HAP-1 (cell line): Measurements from ENCODE around the gene CCDC28A.

Experiments used
- DNase-seq, 2 experiments: peaks; one replicate each; pipeline ENCODE4 v3.0.0-alpha.2; 2016 to 2020; ENCODE audit warnings: low spot score in 2 of 2
- H3K27me3 ChIP-seq: fragments of 250-450 bp; sonication (Bioruptor Pico); 2 replicates; pipeline ENCODE4 v1.5.1; 2020; ENCODE audit warnings: low read depth, mild to moderate bottlenecking, moderate library complexity
- H3K36me3 ChIP-seq: fragments of 250-450 bp; sonication (Bioruptor Pico); replicated peaks from 2 replicates; pipeline ENCODE4 v1.5.1; 2020; ENCODE audit warnings: mild to moderate bottlenecking
- H3K4me1 ChIP-seq: fragments of 250-450 bp; sonication (Bioruptor Pico); 2 replicates; pipeline ENCODE4 v1.5.1; 2020; ENCODE audit warnings: mild to moderate bottlenecking
- H3K4me3 ChIP-seq: fragments of 250-450 bp; sonication (Bioruptor Pico); 2 replicates; pipeline ENCODE4 v1.5.1; 2020; ENCODE audit warnings: mild to moderate bottlenecking, moderate library complexity
- H3K9me3 ChIP-seq: fragments of 250-450 bp; sonication (Bioruptor Pico); 2 replicates; pipeline ENCODE4 v1.5.1; 2020; ENCODE audit warnings: mild to moderate bottlenecking, moderate library complexity
- in situ Hi-C: fragments of 300-500 bp; cut with MboI; formaldehyde crosslinking; loops from 3 replicates; pipeline ENCODE4 v1.14.3; 2020; ENCODE audit warnings: low sequenced_read_pairs, inconsistent platforms, mixed read lengths

Gene CCDC28A

GRCh38 chr6:138803861-138804260 is 30.3 kb downstream of the CCDC28A start:
- Histone ChIP-seq H3K36me3 (no peaks in the 10 kb centered on the region), H3K4me1 (no peaks in the 10 kb centered on the region), H3K9me3 (no peaks in the 10 kb centered on the region), H3K4me3 (no peak overlapping the region), H3K27me3 (no peaks in the 10 kb centered on the region)
- DNase-seq, result no peak
- in situ Hi-C loops, result no loop called here

GRCh38 chr6:138805016-138805765 is 31.6 kb downstream of the CCDC28A start:
- in situ Hi-C loops, result no loop called here
- Histone ChIP-seq H3K9me3 (no peaks in the 10 kb centered on the region), H3K27me3 (no peaks in the 10 kb centered on the region), H3K4me3 (no peak overlapping the region), H3K4me1 (no peaks in the 10 kb centered on the region), H3K36me3 (no peaks in the 10 kb centered on the region)
- DNase-seq, result no peak

DNA sequence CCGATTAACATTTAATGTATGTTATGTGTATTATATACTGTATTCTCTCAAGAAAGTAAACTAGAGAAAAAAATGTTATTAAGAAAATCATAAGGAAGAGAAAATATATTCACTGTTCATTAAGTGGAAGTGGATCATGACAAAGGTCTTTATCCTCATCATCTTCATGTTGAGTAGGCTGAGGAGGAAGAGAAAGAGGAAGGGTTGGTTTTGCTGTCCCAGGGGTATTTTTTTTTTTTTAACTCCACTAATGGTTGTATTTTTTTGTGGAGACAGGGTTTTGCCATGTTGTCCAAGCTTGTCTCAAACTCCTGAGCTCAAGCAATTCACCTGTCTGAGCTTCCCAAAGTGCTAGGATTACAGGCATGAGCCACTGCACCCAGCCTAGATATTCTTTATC is 33.3 kb downstream of the CCDC28A start:
- in situ Hi-C loops, result no loop called here

DNA sequence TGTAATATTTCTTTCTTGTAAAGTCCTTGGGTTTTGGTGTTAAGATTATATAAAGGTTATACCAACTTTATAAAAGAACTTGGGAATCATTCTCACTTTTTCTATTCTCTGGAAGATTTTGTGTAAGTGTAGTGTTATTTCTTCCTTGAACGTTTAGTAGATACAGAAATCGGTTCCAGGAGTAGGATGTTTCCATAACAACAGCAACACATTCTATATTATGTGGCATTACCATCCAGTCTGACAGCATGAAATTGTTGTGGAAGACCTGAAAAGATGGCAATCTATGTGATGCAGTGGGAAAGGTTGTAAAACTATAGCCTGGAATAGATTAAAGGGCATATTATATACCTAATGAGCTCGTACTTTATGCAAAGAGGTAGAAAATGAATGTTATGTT is 36.1 kb downstream of the CCDC28A start:
- no peaks in the 10 kb centered on the region for H3K9me3 ChIP-seq
- in situ Hi-C loops, result loop anchor here (10.0 kb wide), 1 partner anchor 545 kb away; no protein-coding TSS in a partner anchor

More for the DNA sequence above, 33.3 kb downstream of the CCDC28A start:
- Histone ChIP-seq H3K4me3 (no peak overlapping the region), H3K27me3 (no peaks in the 10 kb centered on the region), H3K4me1 (no peaks in the 10 kb centered on the region), H3K9me3 (no peaks in the 10 kb centered on the region), H3K36me3 (no peaks in the 10 kb centered on the region)
- no peak for DNase-seq

GRCh38 chr6:138811866-138812265 is 38.3 kb downstream of the CCDC28A start:
- H3K27me3 ChIP-seq, result no peaks in the 10 kb centered on the region
- DNase-seq, result no peak
- no peaks in the 10 kb centered on the region for H3K4me1 ChIP-seq
- no peaks in the 10 kb centered on the region for H3K36me3 ChIP-seq
- no peak overlapping the region for H3K4me3 ChIP-seq
- no peaks in the 10 kb centered on the region for H3K9me3 ChIP-seq
- in situ Hi-C loops, result loop anchor here (10.0 kb wide), 1 partner anchor 543 kb away; no protein-coding TSS in a partner anchor

More for the DNA sequence above, 36.1 kb downstream of the CCDC28A start:
- no peak for DNase-seq
- no peaks in the 10 kb centered on the region for H3K4me1 ChIP-seq
- H3K36me3 ChIP-seq, result no peaks in the 10 kb centered on the region
- no peak overlapping the region for H3K4me3 ChIP-seq
- H3K27me3 ChIP-seq, result no peaks in the 10 kb centered on the region

DNA sequence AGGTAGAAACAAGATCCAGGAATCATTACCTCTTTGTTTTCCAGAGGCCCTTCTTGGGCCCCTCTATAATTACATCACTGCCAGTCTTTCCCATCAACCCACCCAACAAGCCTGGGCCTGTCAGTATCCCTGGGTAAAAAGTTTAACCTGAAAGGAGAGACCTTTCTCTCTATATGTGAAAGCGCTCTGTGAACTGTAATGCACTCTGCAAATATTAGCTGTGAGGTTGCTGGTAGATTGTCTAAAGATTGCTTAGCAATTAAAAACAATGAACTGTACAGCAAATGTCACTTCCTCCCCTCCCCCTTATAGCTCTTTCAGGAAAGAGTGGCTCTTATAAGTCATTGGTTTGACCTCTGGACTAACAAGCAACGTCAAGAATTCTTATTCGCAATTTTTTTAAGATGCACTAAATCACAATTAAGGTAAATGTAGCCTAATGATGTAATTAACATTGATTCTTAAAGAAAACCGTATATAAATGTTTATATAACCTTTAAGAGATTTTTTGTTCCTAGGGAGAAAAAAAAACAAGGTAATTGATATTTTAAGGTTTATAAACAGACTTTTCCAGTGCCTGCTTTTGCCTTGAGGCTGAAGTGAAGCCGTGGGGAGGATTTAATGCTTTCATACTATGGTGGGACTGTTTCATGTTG is 40.7 kb downstream of the CCDC28A start:
- in situ Hi-C loops, result loop anchor here (10.0 kb wide), 1 partner anchor 540 kb away; no protein-coding TSS in a partner anchor
- Histone ChIP-seq H3K36me3 (no peaks in the 10 kb centered on the region), H3K27me3 (no peaks in the 10 kb centered on the region), H3K4me3 (no peak overlapping the region), H3K4me1 (no peaks in the 10 kb centered on the region), H3K9me3 (no peaks in the 10 kb centered on the region)
- DNase-seq, result no peak

DNA sequence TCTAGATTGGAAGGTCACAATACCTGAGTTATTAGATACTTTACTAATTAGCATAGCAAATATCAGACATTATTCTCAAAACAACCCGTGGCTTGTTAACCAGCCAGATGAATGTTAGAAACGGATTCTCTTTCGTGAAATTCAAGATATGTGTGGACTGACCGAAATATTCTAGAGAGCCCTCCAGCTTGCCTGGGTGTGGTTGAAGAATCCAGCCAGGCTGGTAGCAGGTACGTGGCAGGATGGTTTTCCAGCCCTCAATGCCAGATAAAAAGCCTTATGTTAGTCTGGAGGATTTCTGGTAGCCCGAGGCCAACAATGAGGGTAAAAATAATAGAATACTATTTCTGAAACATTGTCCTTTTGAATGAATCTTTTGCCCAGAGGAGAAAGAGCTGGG is 41.7 kb downstream of the CCDC28A start:
- Histone ChIP-seq H3K4me1 (no peaks in the 10 kb centered on the region), H3K36me3 (no peaks in the 10 kb centered on the region), H3K27me3 (no peaks in the 10 kb centered on the region), H3K4me3 (no peak overlapping the region), H3K9me3 (no peaks in the 10 kb centered on the region)
- in situ Hi-C loops, result loop anchor here (10.0 kb wide), 1 partner anchor 540 kb away; no protein-coding TSS in a partner anchor
- no peak for DNase-seq

GRCh38 chr6:138815797-138816528 is 42.4 kb downstream of the CCDC28A start:
- no peaks in the 10 kb centered on the region for H3K36me3 ChIP-seq
- no peaks in the 10 kb centered on the region for H3K4me1 ChIP-seq
- no peak overlapping the region for H3K4me3 ChIP-seq
- no peaks in the 10 kb centered on the region for H3K9me3 ChIP-seq
- in situ Hi-C loops, result loop anchor here (10.0 kb wide), 1 partner anchor 539 kb away; no protein-coding TSS in a partner anchor
- peak in 1 of 2 experiments; percentile 71 for DNase-seq
- no peaks in the 10 kb centered on the region for H3K27me3 ChIP-seq

DNA sequence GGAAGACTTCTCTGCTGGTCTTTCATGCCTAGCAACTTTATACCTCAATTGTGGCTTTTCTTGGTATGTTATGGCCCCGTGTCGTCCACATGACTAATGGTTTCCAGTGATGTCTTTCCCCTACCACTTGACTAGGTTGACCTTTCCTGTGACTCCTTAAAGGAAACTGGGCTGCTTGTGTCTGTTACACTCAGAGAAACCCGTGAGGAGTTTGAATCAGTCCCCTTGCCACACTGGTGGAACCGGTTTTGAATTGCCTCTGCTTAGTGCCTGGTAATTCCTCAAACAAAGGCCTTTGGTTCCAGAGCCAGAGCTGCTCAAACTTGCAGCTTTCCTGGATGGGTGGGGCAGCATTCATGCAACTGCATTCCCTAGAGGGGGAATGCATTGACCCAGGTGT is 44.2 kb downstream of the CCDC28A start:
- DNase-seq, result no peak
- no peak overlapping the region for H3K4me3 ChIP-seq
- no peaks in the 10 kb centered on the region for H3K9me3 ChIP-seq
- H3K36me3 ChIP-seq, result no peaks in the 10 kb centered on the region
- no peaks in the 10 kb centered on the region for H3K4me1 ChIP-seq
- no peaks in the 10 kb centered on the region for H3K27me3 ChIP-seq
- in situ Hi-C loops, result loop anchor here (10.0 kb wide), 1 partner anchor 537 kb away; no protein-coding TSS in a partner anchor

DNA sequence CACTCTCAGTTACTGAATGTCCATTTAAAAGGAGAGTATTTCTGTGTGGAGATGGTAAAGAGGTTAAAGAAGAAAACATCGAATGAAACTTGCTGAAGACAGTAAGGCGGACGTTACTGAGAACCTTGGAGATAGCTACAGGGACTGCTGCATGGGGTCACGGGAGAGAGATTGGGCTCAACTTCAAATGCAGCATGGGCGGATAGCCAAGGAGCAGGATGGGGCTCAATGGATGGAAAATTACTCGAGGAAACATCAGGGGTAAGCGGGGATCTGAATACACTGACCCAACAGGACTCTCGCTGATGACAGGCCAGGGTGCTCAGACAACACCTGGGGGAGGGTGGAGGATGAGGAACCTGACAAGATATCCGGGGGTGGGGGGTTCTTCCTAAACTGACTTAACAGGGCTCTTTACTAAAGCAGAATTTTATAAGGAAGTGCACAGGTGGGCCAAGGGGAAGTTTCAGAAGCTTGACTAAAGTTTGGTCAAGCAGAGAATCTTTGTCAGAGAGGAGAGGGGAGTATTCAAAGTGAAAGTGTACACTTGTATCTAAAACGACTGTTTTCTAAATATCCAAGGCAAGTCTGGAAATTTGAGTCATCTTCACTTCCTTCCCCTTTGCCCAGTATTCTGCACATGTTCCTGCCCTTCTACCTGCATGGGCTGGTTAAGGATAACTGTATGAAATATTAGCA is 45.1 kb downstream of the CCDC28A start:
- no peak overlapping the region for H3K4me3 ChIP-seq
- H3K9me3 ChIP-seq, result no peaks in the 10 kb centered on the region
- DNase-seq, result no peak
- no peaks in the 10 kb centered on the region for H3K36me3 ChIP-seq
- no peaks in the 10 kb centered on the region for H3K27me3 ChIP-seq
- no peaks in the 10 kb centered on the region for H3K4me1 ChIP-seq
- in situ Hi-C loops, result loop anchor here (10.0 kb wide), 1 partner anchor 536 kb away; no protein-coding TSS in a partner anchor

DNA sequence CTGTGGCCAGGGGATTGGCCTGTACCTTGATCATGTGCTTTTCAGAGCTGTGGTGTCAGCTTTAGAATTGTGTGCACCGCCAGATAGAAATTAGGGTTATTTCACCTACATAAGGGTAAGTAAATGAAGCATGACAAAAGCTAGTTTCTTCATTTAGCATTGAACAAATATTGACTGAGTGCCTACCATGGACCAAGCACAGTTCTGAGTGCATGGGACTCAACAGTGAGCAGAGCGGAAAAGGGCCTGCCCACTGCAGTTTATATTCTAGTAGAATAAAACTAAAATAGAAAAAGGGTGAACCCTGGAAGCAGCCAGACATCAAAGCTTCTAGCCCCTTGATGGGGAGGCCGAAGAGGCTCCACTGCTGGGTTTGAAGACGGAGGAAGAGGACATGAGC is 48.0 kb downstream of the CCDC28A start:
- DNase-seq, result no peak
- Histone ChIP-seq H3K9me3 (no peaks in the 10 kb centered on the region), H3K27me3 (no peaks in the 10 kb centered on the region), H3K4me3 (no peak overlapping the region), H3K36me3 (no peaks in the 10 kb centered on the region), H3K4me1 (no peaks in the 10 kb centered on the region)
- in situ Hi-C loops, result loop anchor here (10.0 kb wide), 1 partner anchor 163 kb away; the partner anchor contains the start of gene REPS1

DNA sequence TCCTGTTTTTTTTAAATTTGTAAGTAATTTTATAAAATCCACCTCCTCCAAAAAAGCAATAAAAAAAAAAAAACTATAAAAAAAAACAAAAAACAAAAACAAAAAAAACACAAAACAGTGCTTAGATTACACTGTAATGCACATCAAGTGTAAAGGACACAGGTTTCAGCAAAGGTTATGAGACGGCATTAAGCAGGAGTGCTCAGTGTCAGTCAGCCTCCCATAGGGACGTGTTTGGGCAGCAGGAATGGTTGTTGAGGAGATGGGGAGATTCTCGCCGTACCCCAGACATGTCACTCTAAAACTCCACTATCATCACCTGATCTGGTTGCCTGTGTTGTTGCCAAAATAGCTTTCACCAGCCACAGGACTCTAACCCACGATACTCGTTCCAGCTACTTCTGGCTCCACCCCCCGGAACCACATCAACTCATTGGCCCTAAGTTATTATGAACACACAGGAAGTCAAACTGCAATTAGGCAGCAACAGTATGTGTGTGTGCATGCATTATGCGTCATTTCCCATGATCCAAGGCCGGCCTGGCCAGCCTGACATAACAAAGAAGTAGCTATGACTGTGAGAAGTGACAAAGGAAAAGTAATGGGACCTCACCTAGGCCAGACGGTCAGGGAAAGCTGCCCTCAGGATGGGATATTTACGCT is 51.0 kb downstream of the CCDC28A start:
- H3K9me3 ChIP-seq, result no peaks in the 10 kb centered on the region
- H3K36me3 ChIP-seq, result no peaks in the 10 kb centered on the region
- in situ Hi-C loops, result loop anchor here (10.0 kb wide), 1 partner anchor 160 kb away; the partner anchor contains the start of gene REPS1
- H3K4me3 ChIP-seq, result no peak overlapping the region
- peaks cover 7% of the 10 kb centered on the region; the same call in 1 of the 2 replicates for H3K4me1 ChIP-seq
- no peak for DNase-seq
- no peaks in the 10 kb centered on the region for H3K27me3 ChIP-seq

- Histone ChIP-seq H3K9me3 (no peaks in the 10 kb centered on the region), H3K27me3 (no peaks in the 10 kb centered on the region), H3K36me3 (no peaks in the 10 kb centered on the region), H3K4me1 (peaks cover 7% of the 10 kb centered on the region; the same call in 1 of the 2 replicates), H3K4me3 (no peak overlapping the region)
- in situ Hi-C loops, result no loop called here
- DNase-seq, result no peak
These were observed 56.7 kb downstream of the CCDC28A start for GRCh38 chr6:138830248-138830647.
